Parathyroid adenoma (tissue), 2 donors: ENCODE results near the gene EOLA2.

Source experiments
- H2AFZ ChIP-seq: fragments of 300-600 bp; sonication (generic); one replicate; pipeline ENCODE4 v1.7.0; 2017; ENCODE audit warnings: antibody characterized with exemption, mild to moderate bottlenecking
- H3K27ac ChIP-seq: fragments of 300-600 bp; sonication (generic); one replicate; pipeline ENCODE4 v1.7.0; 2017
- H3K27me3 ChIP-seq: fragments of 300-600 bp; sonication (generic); one replicate; pipeline ENCODE4 v1.7.0; 2017; ENCODE audit warnings: low read length; ENCODE audit not compliant: control insufficient read depth, insufficient read depth
- H3K36me3 ChIP-seq: fragments of 300-600 bp; sonication (generic); one replicate; pipeline ENCODE4 v1.7.0; 2017; ENCODE audit warnings: low read length; ENCODE audit not compliant: control insufficient read depth, insufficient read depth
- H3K4me1 ChIP-seq: fragments of 300-600 bp; sonication (generic); one replicate; pipeline ENCODE4 v1.7.0; 2017; ENCODE audit warnings: control low read depth
- H3K4me2 ChIP-seq: fragments of 300-600 bp; sonication (generic); one replicate; pipeline ENCODE4 v1.7.0; 2017; ENCODE audit warnings: low read length
- H3K4me3 ChIP-seq: fragments of 300-600 bp; sonication (generic); one replicate; pipeline ENCODE4 v1.7.0; 2017; ENCODE audit warnings: low read depth, low read length
- H3K79me2 ChIP-seq: fragments of 300-600 bp; sonication (generic); one replicate; pipeline ENCODE4 v1.7.0; 2017; ENCODE audit warnings: control low read depth
- H3K9ac ChIP-seq: fragments of 300-600 bp; sonication (generic); one replicate; pipeline ENCODE4 v1.7.0; 2017; ENCODE audit warnings: mild to moderate bottlenecking
- H3K9me3 ChIP-seq: fragments of 300-600 bp; sonication (generic); one replicate; pipeline ENCODE4 v1.7.0; 2017; ENCODE audit warnings: low read length; ENCODE audit not compliant: control insufficient read depth
- CTCF ChIP-seq: fragments of 300-600 bp; sonication (generic); IDR thresholded peaks from one replicate; pipeline ENCODE4 v1.7.0; 2017; ENCODE audit warnings: antibody characterized with exemption, mild to moderate bottlenecking
- donor health status: primary hyperparathyroidism.

Gene EOLA2

GRCh38 chrX:149916745-149917392 lies 21.4 kb downstream of the EOLA2 start:
- Histone ChIP-seq H3K79me2 (no peaks in the 10 kb centered on the region), H2AFZ (no peak overlapping the region), H3K36me3 (no peaks in the 10 kb centered on the region), H3K4me2 (no peak overlapping the region), H3K9ac (no peak overlapping the region), H3K4me3 (no peak overlapping the region), H3K27ac (no peak overlapping the region), H3K9me3 (no peaks in the 10 kb centered on the region), H3K4me1 (no peaks in the 10 kb centered on the region), H3K27me3 (no peaks in the 10 kb centered on the region)
- TF ChIP-seq CTCF: no peak

DNA sequence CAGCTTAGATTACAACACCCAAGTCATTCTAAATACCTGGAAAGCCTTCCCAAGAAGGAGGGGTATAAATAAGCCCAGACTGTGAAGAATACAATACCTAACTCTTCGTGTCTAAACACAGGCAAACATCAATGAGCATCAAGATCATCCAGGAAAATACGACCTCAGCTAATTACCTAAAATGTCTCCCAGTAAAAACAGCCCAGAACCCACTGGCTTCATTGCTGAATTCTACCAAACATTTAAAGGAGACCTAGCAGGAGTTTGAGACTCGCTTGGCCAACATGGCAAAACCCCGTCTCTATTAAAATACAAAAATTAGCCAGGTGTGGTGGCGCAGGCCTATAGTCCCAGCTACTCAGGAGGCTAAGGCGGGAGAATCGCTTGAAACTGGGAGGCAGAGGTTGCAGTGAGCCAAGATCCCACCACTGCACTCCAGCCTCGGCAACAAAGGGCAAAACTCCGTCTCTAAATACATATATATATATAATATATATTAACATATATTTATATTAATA lies 28.1 kb downstream of the EOLA2 start:
- Histone ChIP-seq H3K9ac (no peak overlapping the region), H3K4me1 (no peaks in the 10 kb centered on the region), H2AFZ (no peak overlapping the region), H3K4me2 (no peak overlapping the region), H3K27ac (no peak overlapping the region), H3K79me2 (no peaks in the 10 kb centered on the region), H3K9me3 (no peaks in the 10 kb centered on the region), H3K36me3 (no peaks in the 10 kb centered on the region), H3K27me3 (no peaks in the 10 kb centered on the region), H3K4me3 (no peak overlapping the region)
- TF ChIP-seq CTCF: no peak

- Histone ChIP-seq H3K36me3 (no peaks in the 10 kb centered on the region), H3K79me2 (no peaks in the 10 kb centered on the region), H3K27me3 (no peaks in the 10 kb centered on the region), H3K27ac (no peak overlapping the region), H3K9ac (no peak overlapping the region), H3K4me3 (no peak overlapping the region), H2AFZ (no peak overlapping the region), H3K9me3 (no peaks in the 10 kb centered on the region), H3K4me2 (no peak overlapping the region), H3K4me1 (no peaks in the 10 kb centered on the region)
- TF ChIP-seq CTCF: no peak
Measured at GRCh38 chrX:149909324-149910177, 28.7 kb downstream of the EOLA2 start.

- Histone ChIP-seq H3K27me3 (no peaks in the 10 kb centered on the region), H3K9me3 (no peaks in the 10 kb centered on the region), H3K27ac (no peak overlapping the region), H3K9ac (no peak overlapping the region), H3K4me1 (no peaks in the 10 kb centered on the region), H2AFZ (no peak overlapping the region), H3K79me2 (no peaks in the 10 kb centered on the region), H3K4me3 (no peak overlapping the region), H3K36me3 (no peaks in the 10 kb centered on the region), H3K4me2 (no peak overlapping the region)
- no peak for TF ChIP-seq CTCF
Measured at GRCh38 chrX:149908727-149909126, 29.6 kb downstream of the EOLA2 start.
